Natural killer cell (primary cell): ENCODE measurements around the gene PIK3C2A. TPM values are rescaled to one million over a fixed set of nuclear protein-coding genes. Genes with fewer than 3 reads are reported as not detected.
A peak's percentile ranks its signal among the peaks of the same experiment; 100 is the strongest.

Experiments used
- ATAC-seq, 3 donors: fragments of 150-1000 bp in 2 of 3; fragments of 200-7000 bp in 1 of 3; cut with Tn5 transposase; 1 replicate in 1 of 3; 2 replicates in 2 of 3; pipeline ENCODE4 v1.10.0; 2021; ENCODE audit warnings: mild to moderate bottlenecking in 2 of 3, moderate library complexity in 2 of 3
- DNase-seq, 2 donors: peaks; one replicate each; pipeline versions ENCODE4 v3.0.0 to v3.0.0-alpha.2; 2013 to 2021; ENCODE audit warnings: mixed read lengths in 1 of 2
- H3K27ac ChIP-seq: one replicate; pipeline ENCODE4 v1.5.1; 2013; ENCODE audit warnings: mild to moderate bottlenecking, low read length
- H3K27me3 ChIP-seq: one replicate; pipeline ENCODE4 v1.6.1; 2013; ENCODE audit warnings: low read length; ENCODE audit not compliant: control insufficient read depth, insufficient read depth
- H3K36me3 ChIP-seq: one replicate; pipeline ENCODE4 v1.6.1; 2013; ENCODE audit warnings: low read length; ENCODE audit not compliant: control insufficient read depth, insufficient read depth
- H3K4me1 ChIP-seq: one replicate; pipeline ENCODE4 v1.6.1; 2013; ENCODE audit warnings: low read length; ENCODE audit not compliant: control insufficient read depth, insufficient read depth
- H3K4me3 ChIP-seq: one replicate; pipeline ENCODE4 v1.5.1; 2013; ENCODE audit warnings: low read length
- H3K9me3 ChIP-seq: one replicate; pipeline ENCODE4 v1.6.1; 2013; ENCODE audit warnings: low read length; ENCODE audit not compliant: control insufficient read depth, insufficient read depth
- H3K27ac Mint-ChIP-seq, 2 donors: one replicate each; pipeline ENCODE4 v1.8.0; 2022; ENCODE audit warnings: mild to moderate bottlenecking in 2 of 2, mixed read lengths in 2 of 2, moderate library complexity in 1 of 2
- H3K27me3 Mint-ChIP-seq, 2 donors: one replicate each; pipeline ENCODE4 v1.8.0; 2022; ENCODE audit warnings: low read depth in 2 of 2, mixed read lengths in 2 of 2
- H3K36me3 Mint-ChIP-seq: one replicate; pipeline ENCODE4 v1.8.0; 2022; ENCODE audit warnings: mixed read lengths
- H3K4me1 Mint-ChIP-seq, 2 donors: one replicate each; pipeline ENCODE4 v1.8.0; 2022; ENCODE audit warnings: mixed read lengths in 2 of 2
- H3K4me3 Mint-ChIP-seq: one replicate; pipeline ENCODE4 v1.8.0; 2022; ENCODE audit warnings: mild to moderate bottlenecking, moderate library complexity, mixed read lengths
- H3K9me3 Mint-ChIP-seq, 2 donors: one replicate each; pipeline ENCODE4 v1.8.0; 2022; ENCODE audit warnings: mixed read lengths in 2 of 2
- WGBS: methylation state at CpG from one replicate; pipeline ENCODE4 v1.1.7; 2013; ENCODE audit warnings: missing lambda C conversion rate; ENCODE audit not compliant: insufficient coverage; 5-methylcytosine and 5-hydroxymethylcytosine counted together
- intact Hi-C: fragments of 100-400 bp; cut with micrococcal nuclease; formaldehyde crosslinking; loops from one replicate; pipeline ENCODE4 v1.14.2; 2022
- total RNA-seq, 4 donors: library from RNA; stranded (reverse); fragments of 120-200 nt in 1 of 4; gene quantifications; one replicate each; pipeline versions ENCODE4 v1.2.3 to v1.2.4, GENCODE V29; 2013 to 2022
- TF ChIP-seq, protein P1 (sequence below): fragments of 200-600 bp; IDR thresholded peaks from one replicate; pipeline ENCODE4 v1.8.0; 2022; ENCODE audit warnings: antibody characterized with exemption

PIK3C2A gene
- total RNA-seq, 3 donors from 2014 or later (not counting 1 experiment from before 2014, with no cell fraction given) = 68.2 to 82.3 (median 69.1) TPM

DNA sequence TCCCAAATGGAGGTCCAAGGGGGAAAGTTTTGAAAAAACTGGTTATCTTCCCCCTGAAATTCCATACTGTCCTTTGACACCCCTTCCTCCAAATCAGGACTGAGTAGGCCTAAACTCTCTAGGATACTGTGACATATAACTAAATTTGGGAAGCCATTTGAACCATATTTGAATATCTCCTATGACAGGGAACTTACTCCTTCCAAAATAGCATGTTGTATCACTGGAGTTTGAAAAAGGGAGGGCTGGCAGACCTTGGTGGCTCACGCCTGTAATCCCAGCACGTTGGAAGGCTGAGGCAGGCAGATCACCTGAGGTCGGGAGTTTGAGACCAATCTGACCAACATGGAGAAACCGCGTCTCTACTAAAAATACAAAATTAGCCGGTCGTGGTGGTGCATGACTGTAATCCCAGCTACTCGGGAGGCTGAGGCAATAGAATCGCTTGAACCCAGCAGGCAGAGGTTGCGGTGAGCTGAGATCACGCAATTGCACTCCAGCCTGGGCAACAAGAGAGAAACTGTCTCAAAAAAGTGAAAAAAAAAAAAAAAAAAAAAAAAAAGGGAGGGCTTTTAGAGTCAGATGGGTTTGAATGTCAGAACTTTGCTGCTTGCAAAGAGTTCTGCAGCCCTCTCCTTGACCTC, 42.4 kb downstream of the PIK3C2A start:
- H3K4me3 Mint-ChIP-seq = peak overlapping the region; percentile 71
- H3K36me3 Mint-ChIP-seq = peaks cover 7% of the 10 kb centered on the region

DNA sequence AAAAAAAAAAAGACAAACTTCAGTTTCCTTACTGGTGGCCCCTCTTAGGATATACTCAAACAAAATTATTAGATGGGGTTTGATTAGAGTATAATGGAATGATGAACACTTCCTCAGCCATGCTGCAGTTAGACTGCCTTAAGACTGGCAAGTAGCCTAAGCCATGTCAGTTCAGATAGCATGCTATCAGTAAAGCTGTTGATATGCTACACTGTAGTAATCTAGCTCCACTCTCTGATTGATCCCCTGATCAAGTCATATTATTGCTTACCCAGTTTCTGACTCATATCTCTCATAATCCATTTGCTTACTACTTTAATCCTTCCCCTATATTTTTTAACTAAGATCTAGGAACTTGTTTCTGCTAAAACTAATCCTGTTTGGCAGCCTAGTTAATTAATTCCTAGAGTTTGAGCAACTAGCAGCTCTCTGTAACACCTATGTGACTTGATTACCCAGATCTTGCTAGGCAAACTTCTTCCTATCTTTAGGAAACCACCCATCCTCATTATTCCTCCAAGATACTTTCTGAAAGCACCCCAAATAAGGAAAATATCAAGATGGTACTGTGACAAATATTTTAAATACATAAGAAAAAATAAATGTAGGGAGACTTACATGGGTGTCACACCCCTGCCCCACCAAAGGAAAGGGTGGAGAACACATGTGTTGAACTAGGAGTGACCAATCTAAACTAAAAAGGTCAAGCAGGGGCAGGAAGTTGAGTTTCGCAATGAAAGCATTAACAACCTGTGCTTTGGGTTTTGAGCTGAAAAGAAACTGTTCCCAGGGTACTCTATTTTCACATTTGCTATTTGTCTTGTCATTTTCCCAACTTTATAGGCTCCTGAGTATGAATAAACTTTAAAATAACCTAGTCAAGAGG, 43.2 kb downstream of the PIK3C2A start:
- peak; percentile 54 to 75 (median 66) for ATAC-seq
- TF ChIP-seq, protein P1, sequence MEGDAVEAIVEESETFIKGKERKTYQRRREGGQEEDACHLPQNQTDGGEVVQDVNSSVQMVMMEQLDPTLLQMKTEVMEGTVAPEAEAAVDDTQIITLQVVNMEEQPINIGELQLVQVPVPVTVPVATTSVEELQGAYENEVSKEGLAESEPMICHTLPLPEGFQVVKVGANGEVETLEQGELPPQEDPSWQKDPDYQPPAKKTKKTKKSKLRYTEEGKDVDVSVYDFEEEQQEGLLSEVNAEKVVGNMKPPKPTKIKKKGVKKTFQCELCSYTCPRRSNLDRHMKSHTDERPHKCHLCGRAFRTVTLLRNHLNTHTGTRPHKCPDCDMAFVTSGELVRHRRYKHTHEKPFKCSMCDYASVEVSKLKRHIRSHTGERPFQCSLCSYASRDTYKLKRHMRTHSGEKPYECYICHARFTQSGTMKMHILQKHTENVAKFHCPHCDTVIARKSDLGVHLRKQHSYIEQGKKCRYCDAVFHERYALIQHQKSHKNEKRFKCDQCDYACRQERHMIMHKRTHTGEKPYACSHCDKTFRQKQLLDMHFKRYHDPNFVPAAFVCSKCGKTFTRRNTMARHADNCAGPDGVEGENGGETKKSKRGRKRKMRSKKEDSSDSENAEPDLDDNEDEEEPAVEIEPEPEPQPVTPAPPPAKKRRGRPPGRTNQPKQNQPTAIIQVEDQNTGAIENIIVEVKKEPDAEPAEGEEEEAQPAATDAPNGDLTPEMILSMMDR = no peak
- DNase-seq = no peak
- H3K27me3 Mint-ChIP-seq = no peaks in the 10 kb centered on the region
- peak overlapping the region; percentile 71 for H3K4me3 Mint-ChIP-seq
- H3K9me3 ChIP-seq = no peaks in the 10 kb centered on the region
- WGBS = 16% methylated on average over 1 of the region's 1 CpG
- intact Hi-C loops = loop anchor here (5.0 kb wide), 1 partner anchor 43 kb away; the partner anchor contains the start of gene PIK3C2A
- H3K4me1 Mint-ChIP-seq = peaks cover 71 to 74% of the 10 kb centered on the region in 2 donors
- no peak overlapping the region for H3K4me3 ChIP-seq
- no peaks in the 10 kb centered on the region for H3K27me3 ChIP-seq
- peak overlapping the region; percentile 84 to 96 for H3K27ac Mint-ChIP-seq
- H3K27ac ChIP-seq = peak overlapping the region; percentile 78
- peaks cover 7% of the 10 kb centered on the region for H3K36me3 Mint-ChIP-seq
- no peaks in the 10 kb centered on the region for H3K9me3 Mint-ChIP-seq
- H3K4me1 ChIP-seq = peaks cover 42% of the 10 kb centered on the region
- H3K36me3 ChIP-seq = peaks cover 4% of the 10 kb centered on the region

More for the DNA sequence above, 42.4 kb downstream of the PIK3C2A start:
- DNase-seq (no peak), ATAC-seq (no peak)
- H3K27me3 Mint-ChIP-seq = no peaks in the 10 kb centered on the region
- H3K36me3 ChIP-seq = peaks cover 4% of the 10 kb centered on the region
- peak overlapping the region; percentile 78 for H3K27ac ChIP-seq
- intact Hi-C loops = no loop called here
- no peak overlapping the region for H3K4me3 ChIP-seq
- TF ChIP-seq, protein P1 = no peak
- peaks cover 41% of the 10 kb centered on the region for H3K4me1 ChIP-seq
- H3K4me1 Mint-ChIP-seq = peaks cover 69 to 71% of the 10 kb centered on the region in 2 donors
- no peaks in the 10 kb centered on the region for H3K9me3 ChIP-seq
- peak overlapping the region; percentile 84 to 96 for H3K27ac Mint-ChIP-seq
- WGBS = 77% methylated on average over 11 of the region's 11 CpGs
- H3K9me3 Mint-ChIP-seq = no peaks in the 10 kb centered on the region
- no peaks in the 10 kb centered on the region for H3K27me3 ChIP-seq

DNA sequence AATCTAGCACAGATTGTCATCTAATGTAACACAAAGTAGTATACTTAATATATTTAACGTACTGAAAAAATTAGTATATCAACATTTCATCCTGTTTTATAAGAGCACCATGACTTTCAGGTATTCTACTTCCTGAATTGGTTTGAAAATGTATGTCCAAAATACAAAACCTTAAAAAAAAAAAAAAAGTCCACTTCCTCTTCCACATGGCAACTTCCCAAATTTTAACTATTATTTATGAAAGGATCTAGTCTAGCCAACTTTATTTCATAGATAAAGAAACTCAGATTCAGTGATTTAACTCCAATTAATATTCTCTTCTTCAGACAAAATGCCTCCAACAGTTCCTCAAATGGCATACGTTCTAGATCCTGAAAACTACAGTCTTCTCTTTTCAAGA, 44.0 kb downstream of the PIK3C2A start:
- no peak for DNase-seq
- Mint-ChIP-seq H3K27me3 (no peaks in the 10 kb centered on the region), H3K4me3 (peak overlapping the region; percentile 71), H3K4me1 (peaks cover 67 to 71% of the 10 kb centered on the region in 2 donors), H3K9me3 (no peaks in the 10 kb centered on the region), H3K27ac (peak overlapping the region; percentile 84 to 96), H3K36me3 (peaks cover 7% of the 10 kb centered on the region)
- Histone ChIP-seq H3K4me3 (no peak overlapping the region), H3K9me3 (no peaks in the 10 kb centered on the region), H3K36me3 (peaks cover 3% of the 10 kb centered on the region), H3K4me1 (peaks cover 42% of the 10 kb centered on the region), H3K27ac (peak overlapping the region; percentile 78), H3K27me3 (no peaks in the 10 kb centered on the region)
- intact Hi-C loops = loop anchor here (5.0 kb wide), 1 partner anchor 44 kb away; the partner anchor contains the start of gene PIK3C2A
- no peak for ATAC-seq
- 71% methylated on average over 1 of the region's 2 CpGs for WGBS
- TF ChIP-seq, protein P1 = no peak
